Activated CD4-positive, alpha-beta T cell treated with anti-CD3 and anti-CD28 coated beads, Interleukin-2, amount 10 ng/mL, durations not matched to agents 24 days and 14 days (primary cell): Measurements from ENCODE around the gene SSBP4. TPM values are rescaled to one million over a fixed set of nuclear protein-coding genes. Genes with fewer than 3 reads are reported as not detected.
A peak's percentile ranks its signal among the peaks of the same experiment; 100 is the strongest.
"Not testable (repeated sequence)": the region's sequence is repeated elsewhere in the genome, so short reads cannot be mapped to it uniquely, and the experiment has no call there.

Source experiments
- DNase-seq: peaks from one replicate; pipeline ENCODE4 v3.0.0; 2022
- H3K27ac Mint-ChIP-seq: one replicate; pipeline ENCODE4 v1.8.0; 2022; ENCODE audit warnings: mild to moderate bottlenecking, mixed read lengths
- H3K27me3 Mint-ChIP-seq: one replicate; pipeline ENCODE4 v1.8.0; 2022; ENCODE audit warnings: mixed read lengths
- H3K36me3 Mint-ChIP-seq: one replicate; pipeline ENCODE4 v1.8.0; 2022; ENCODE audit warnings: low read depth, mild to moderate bottlenecking, mixed read lengths
- H3K4me1 Mint-ChIP-seq: one replicate; pipeline ENCODE4 v1.8.0; 2021; ENCODE audit warnings: mixed read lengths
- H3K4me3 Mint-ChIP-seq: one replicate; pipeline ENCODE4 v1.8.0; 2022; ENCODE audit warnings: mild to moderate bottlenecking, moderate library complexity, mixed read lengths
- H3K9me3 Mint-ChIP-seq: one replicate; pipeline ENCODE4 v1.8.0; 2021; ENCODE audit warnings: mixed read lengths
- intact Hi-C: fragments of 100-400 bp; cut with micrococcal nuclease; formaldehyde crosslinking; loops from one replicate; pipeline ENCODE4 v1.15.1; 2023
- total RNA-seq: library from RNA; stranded (reverse); gene quantifications from 2 replicates; pipeline ENCODE4 v1.2.3, GENCODE V29; 2022

SSBP4 gene
- total RNA-seq, 1 donor from 2014 or later = 154 TPM

DNA sequence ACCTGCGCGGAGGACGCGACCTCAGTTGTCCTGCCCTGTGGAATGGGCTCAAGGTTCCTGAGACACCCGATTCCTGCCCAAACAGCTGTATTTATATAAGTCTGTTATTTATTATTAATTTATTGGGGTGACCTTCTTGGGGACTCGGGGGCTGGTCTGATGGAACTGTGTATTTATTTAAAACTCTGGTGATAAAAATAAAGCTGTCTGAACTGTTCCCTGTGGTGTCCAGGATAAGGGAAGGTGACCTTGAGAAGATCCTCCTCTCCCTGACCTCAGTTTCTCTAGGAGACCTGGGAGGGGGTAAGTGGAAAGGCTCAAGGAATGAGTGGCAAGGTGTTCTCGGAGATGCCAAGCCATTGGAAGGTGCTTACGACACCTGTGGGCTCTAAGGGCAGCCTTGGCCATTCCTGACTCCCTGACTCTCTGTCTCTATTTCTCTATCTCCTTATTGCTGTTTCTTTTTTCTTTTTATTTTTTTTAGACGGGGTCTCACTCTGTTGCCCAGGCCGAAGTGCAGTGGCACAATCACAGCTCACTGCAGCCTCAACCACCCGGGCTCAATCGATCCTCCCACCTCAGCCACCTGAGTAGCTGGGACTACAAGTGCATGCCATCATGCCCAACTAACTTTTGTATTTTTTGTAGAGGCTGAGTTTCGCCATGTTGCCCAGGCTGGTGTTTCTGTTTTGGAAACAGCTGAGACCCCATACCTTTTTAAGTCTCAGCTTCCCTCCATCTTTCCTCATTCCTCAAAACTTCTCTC, 30.1 kb upstream of the SSBP4 start:
- peaks cover 53% of the 10 kb centered on the region for H3K27me3 Mint-ChIP-seq
- no peak for DNase-seq
- H3K36me3 Mint-ChIP-seq = no peaks in the 10 kb centered on the region
- intact Hi-C loops = loop anchor here (2.0 kb wide), 1 partner anchor 22 kb away; no protein-coding TSS in a partner anchor
- H3K4me1 Mint-ChIP-seq = peaks cover 4% of the 10 kb centered on the region
- no peak overlapping the region for H3K27ac Mint-ChIP-seq
- peak overlapping the region; percentile 30 for H3K4me3 Mint-ChIP-seq
- no peaks in the 10 kb centered on the region for H3K9me3 Mint-ChIP-seq

DNA sequence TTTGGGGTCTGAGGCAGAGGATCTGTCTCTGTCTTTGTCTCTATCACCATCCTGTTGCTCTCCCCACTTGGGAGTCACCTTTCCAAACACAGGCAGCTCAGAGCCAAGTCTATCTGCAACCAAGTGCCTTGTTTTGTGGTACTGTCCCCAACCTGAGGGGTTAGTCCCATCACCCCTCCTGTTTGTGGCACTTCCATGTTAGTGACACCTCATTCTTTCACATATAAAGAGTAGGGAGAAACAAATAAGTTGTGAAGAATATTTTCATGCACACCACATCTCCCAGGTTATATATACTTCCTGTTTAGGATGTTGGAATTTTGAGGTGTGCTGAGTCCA, 29.5 kb upstream of the SSBP4 start:
- Mint-ChIP-seq H3K9me3 (no peaks in the 10 kb centered on the region), H3K27ac (no peak overlapping the region), H3K4me3 (no peak overlapping the region), H3K36me3 (no peaks in the 10 kb centered on the region), H3K4me1 (peaks cover 4% of the 10 kb centered on the region), H3K27me3 (peaks cover 54% of the 10 kb centered on the region)
- intact Hi-C loops = loop anchor here (2.0 kb wide), 1 partner anchor 21 kb away; no protein-coding TSS in a partner anchor
- no peak for DNase-seq

GRCh38 chr19:18390065-18390907, 28.9 kb upstream of the SSBP4 start:
- H3K4me3 Mint-ChIP-seq = no peak overlapping the region
- no peaks in the 10 kb centered on the region for H3K36me3 Mint-ChIP-seq
- H3K27me3 Mint-ChIP-seq = peaks cover 53% of the 10 kb centered on the region
- no peaks in the 10 kb centered on the region for H3K9me3 Mint-ChIP-seq
- DNase-seq = no peak
- H3K4me1 Mint-ChIP-seq = peaks cover 4% of the 10 kb centered on the region
- no peak overlapping the region for H3K27ac Mint-ChIP-seq
- intact Hi-C loops = no loop called here

GRCh38 chr19:18391509-18392075, 27.6 kb upstream of the SSBP4 start:
- H3K27ac Mint-ChIP-seq = no peak overlapping the region
- peaks cover 4% of the 10 kb centered on the region for H3K4me1 Mint-ChIP-seq
- intact Hi-C loops = no loop called here
- H3K9me3 Mint-ChIP-seq = no peaks in the 10 kb centered on the region
- DNase-seq = no peak
- H3K27me3 Mint-ChIP-seq = peaks cover 48% of the 10 kb centered on the region
- no peaks in the 10 kb centered on the region for H3K36me3 Mint-ChIP-seq
- H3K4me3 Mint-ChIP-seq = no peak overlapping the region

- peaks cover 4% of the 10 kb centered on the region for H3K4me1 Mint-ChIP-seq
- H3K9me3 Mint-ChIP-seq = no peaks in the 10 kb centered on the region
- no peak overlapping the region for H3K27ac Mint-ChIP-seq
- H3K27me3 Mint-ChIP-seq = peaks cover 46% of the 10 kb centered on the region
- H3K4me3 Mint-ChIP-seq = no peak overlapping the region
- intact Hi-C loops = no loop called here
- no peak for DNase-seq
- no peaks in the 10 kb centered on the region for H3K36me3 Mint-ChIP-seq
These were observed 26.8 kb upstream of the SSBP4 start for GRCh38 chr19:18392417-18392816.

GRCh38 chr19:18392926-18393325, 26.3 kb upstream of the SSBP4 start:
- no peaks in the 10 kb centered on the region for H3K36me3 Mint-ChIP-seq
- H3K27ac Mint-ChIP-seq = no peak overlapping the region
- DNase-seq = no peak
- H3K4me1 Mint-ChIP-seq = peaks cover 5% of the 10 kb centered on the region
- no peak overlapping the region for H3K4me3 Mint-ChIP-seq
- intact Hi-C loops = no loop called here
- peaks cover 44% of the 10 kb centered on the region for H3K27me3 Mint-ChIP-seq
- no peaks in the 10 kb centered on the region for H3K9me3 Mint-ChIP-seq

DNA sequence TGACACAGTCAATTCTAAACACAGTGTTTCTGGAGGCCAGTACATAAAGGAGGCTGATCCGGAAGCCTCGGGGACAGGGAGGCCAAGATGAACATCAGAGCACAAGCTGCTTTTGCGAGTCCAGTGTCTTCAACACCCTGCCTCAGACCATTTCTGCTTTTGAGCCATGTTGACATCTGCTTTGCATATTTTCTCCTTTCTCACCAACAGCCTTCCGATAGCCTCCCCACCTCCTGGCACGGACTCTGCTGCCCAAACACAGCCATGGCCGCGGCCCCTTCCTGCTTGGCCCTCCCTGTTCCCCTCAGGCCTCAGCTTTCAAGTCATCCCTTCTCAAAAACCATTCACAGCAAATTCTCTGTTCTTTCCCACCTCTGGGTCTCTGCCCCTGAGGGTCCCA, 25.4 kb upstream of the SSBP4 start:
- intact Hi-C loops = no loop called here
- Mint-ChIP-seq H3K4me3 (no peak overlapping the region), H3K27ac (no peak overlapping the region), H3K4me1 (peaks cover 4% of the 10 kb centered on the region), H3K27me3 (peaks cover 46% of the 10 kb centered on the region), H3K36me3 (no peaks in the 10 kb centered on the region), H3K9me3 (no peaks in the 10 kb centered on the region)
- DNase-seq = no peak

DNA sequence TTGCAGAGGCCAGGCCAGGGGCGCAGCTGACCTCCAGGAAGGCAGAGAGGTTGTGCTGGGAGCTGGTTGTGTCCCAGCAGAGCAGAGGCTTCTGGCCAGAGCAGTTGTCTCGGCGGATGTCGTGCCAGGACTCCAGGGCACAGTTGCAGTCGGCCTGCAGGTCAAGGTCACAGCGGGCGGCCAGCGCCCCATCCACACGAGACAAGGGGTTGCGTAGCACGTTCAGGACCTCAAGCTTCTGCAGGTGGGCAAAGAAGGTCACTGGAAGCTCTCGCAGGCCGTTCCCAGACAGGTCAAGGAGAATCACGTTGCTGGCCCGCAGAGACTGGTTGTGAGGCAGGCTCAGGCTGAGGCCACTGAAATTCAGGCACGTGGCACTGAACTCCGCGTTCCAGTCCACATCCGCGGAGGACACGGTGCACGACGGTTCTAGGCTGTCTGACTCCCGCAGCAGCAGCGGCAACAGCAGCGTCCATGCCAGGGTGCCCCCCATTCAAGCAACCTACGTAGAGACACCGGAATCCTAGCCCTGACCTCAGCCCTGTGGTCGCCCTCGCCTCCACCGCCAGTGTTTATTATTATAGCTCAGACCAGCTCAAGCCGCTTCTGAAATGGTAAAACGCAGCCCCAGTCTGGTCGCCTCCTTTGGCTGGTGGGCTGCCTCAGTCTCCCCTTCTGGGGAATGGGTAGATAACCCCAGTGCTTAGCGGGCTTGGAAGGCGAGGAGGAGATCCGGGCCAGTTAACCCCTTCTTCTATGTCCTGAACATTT, 22.5 kb upstream of the SSBP4 start:
- Mint-ChIP-seq H3K27ac (no peak overlapping the region), H3K36me3 (no peaks in the 10 kb centered on the region)
- intact Hi-C loops = no loop called here

GRCh38 chr19:18397242-18398202, 21.7 kb upstream of the SSBP4 start, which contains the start of gene LRRC25:
LRRC25 (minus strand) TSS chr19:18397622; CDS start chr19:18396963, 659 bp downstream.
- no peaks in the 10 kb centered on the region for H3K9me3 Mint-ChIP-seq
- DNase-seq = no peak
- H3K4me3 Mint-ChIP-seq = no peak within 1 kb of the TSS
- peaks cover 12% of the 10 kb centered on the region for H3K4me1 Mint-ChIP-seq
- intact Hi-C loops = no loop called here
- no peak within 1 kb of the TSS for H3K27ac Mint-ChIP-seq
- peaks cover 18% of the 10 kb centered on the region for H3K27me3 Mint-ChIP-seq
- no peaks in the 10 kb centered on the region for H3K36me3 Mint-ChIP-seq

More for the DNA sequence above, 22.5 kb upstream of the SSBP4 start:
- H3K9me3 Mint-ChIP-seq = no peaks in the 10 kb centered on the region
- peaks cover 10% of the 10 kb centered on the region for H3K4me1 Mint-ChIP-seq
- peaks cover 24% of the 10 kb centered on the region for H3K27me3 Mint-ChIP-seq
- H3K4me3 Mint-ChIP-seq = no peak overlapping the region
- DNase-seq = no peak

- intact Hi-C loops = no loop called here
- Mint-ChIP-seq H3K4me3 (no peak overlapping the region), H3K36me3 (no peaks in the 10 kb centered on the region), H3K27ac (no peak overlapping the region), H3K4me1 (peaks cover 12% of the 10 kb centered on the region), H3K27me3 (peaks cover 16% of the 10 kb centered on the region), H3K9me3 (no peaks in the 10 kb centered on the region)
- DNase-seq = no peak
These were observed 20.2 kb upstream of the SSBP4 start for GRCh38 chr19:18399008-18399407.

- H3K27me3 Mint-ChIP-seq = peaks cover 10% of the 10 kb centered on the region
- DNase-seq = no peak
- H3K9me3 Mint-ChIP-seq = no peaks in the 10 kb centered on the region
- peaks cover 12% of the 10 kb centered on the region for H3K4me1 Mint-ChIP-seq
- H3K4me3 Mint-ChIP-seq = no peak overlapping the region
- intact Hi-C loops = no loop called here
- no peaks in the 10 kb centered on the region for H3K36me3 Mint-ChIP-seq
- no peak overlapping the region for H3K27ac Mint-ChIP-seq
These were observed 17.6 kb upstream of the SSBP4 start for GRCh38 chr19:18401580-18402112.

- H3K27me3 Mint-ChIP-seq, H3K27ac Mint-ChIP-seq, H3K9me3 Mint-ChIP-seq, DNase-seq, intact Hi-C loops, H3K4me3 Mint-ChIP-seq, H3K36me3 Mint-ChIP-seq: not testable (repeated sequence)
- H3K4me1 Mint-ChIP-seq = peaks cover 12% of the 10 kb centered on the region
These were observed 16.5 kb upstream of the SSBP4 start for GRCh38 chr19:18402455-18403248.
